Neural progenitor cell (in vitro differentiated cells): ENCODE data around the gene COX5A. TPM values are rescaled to one million over a fixed set of nuclear protein-coding genes. Genes with fewer than 3 reads are reported as not detected.
A peak's percentile ranks its signal among the peaks of the same experiment; 100 is the strongest.

Experiments
- DNase-seq: peaks from one replicate; pipeline ENCODE4 v3.0.0-alpha.2; 2016; ENCODE audit warnings: low spot score
- H2AFZ ChIP-seq: fragments of 200-600 bp; sonication (generic); replicated peaks from 2 replicates; pipeline ENCODE4 v1.6.1; 2016; ENCODE audit warnings: antibody characterized with exemption
- H3F3A ChIP-seq: fragments of 200-600 bp; sonication (generic); 2 replicates; pipeline ENCODE4 v1.6.1; 2016; ENCODE audit warnings: antibody characterized with exemption, low read depth
- H3K27ac ChIP-seq: fragments of 200-600 bp; sonication (generic); 2 replicates; pipeline ENCODE4 v1.5.1; 2016; ENCODE audit warnings: mild to moderate bottlenecking
- H3K27me3 ChIP-seq: fragments of 200-600 bp; sonication (generic); 2 replicates; pipeline ENCODE4 v1.6.1; 2016; ENCODE audit warnings: mild to moderate bottlenecking, moderate library complexity
- H3K36me3 ChIP-seq: fragments of 200-600 bp; sonication (generic); 2 replicates; pipeline ENCODE4 v1.5.1; 2016
- H3K4me1 ChIP-seq: fragments of 200-600 bp; sonication (generic); 2 replicates; pipeline ENCODE4 v1.6.1; 2016; ENCODE audit warnings: mixed run types
- H3K4me2 ChIP-seq: fragments of 200-600 bp; sonication (generic); 2 replicates; pipeline ENCODE4 v1.6.1; 2016
- H3K4me3 ChIP-seq: fragments of 200-600 bp; sonication (generic); 2 replicates; pipeline ENCODE4 v1.5.1; 2016
- H3K79me2 ChIP-seq: fragments of 200-600 bp; sonication (generic); 2 replicates; pipeline ENCODE4 v1.6.1; 2016; ENCODE audit warnings: low read depth
- H3K9ac ChIP-seq: fragments of 200-600 bp; sonication (generic); 2 replicates; pipeline ENCODE4 v1.6.1; 2016
- H3K9me3 ChIP-seq: fragments of 200-600 bp; sonication (generic); 2 replicates; pipeline ENCODE4 v1.5.1; 2016; ENCODE audit warnings: low read depth
- H4K20me1 ChIP-seq: fragments of 200-600 bp; sonication (generic); 2 replicates; pipeline ENCODE4 v1.6.1; 2016; ENCODE audit warnings: low read depth
- H3K27ac Mint-ChIP-seq: 3 replicates; pipeline ENCODE4 v1.8.0; 2021; ENCODE audit warnings: mixed read lengths
- H3K27me3 Mint-ChIP-seq: 2 replicates; pipeline ENCODE4 v1.8.0; 2022; ENCODE audit warnings: low read depth, mild to moderate bottlenecking, inconsistent platforms, moderate library complexity, mixed read lengths; ENCODE audit not compliant: insufficient read depth
- H3K36me3 Mint-ChIP-seq: 3 replicates; pipeline ENCODE4 v1.8.0; 2021; ENCODE audit warnings: mixed read lengths
- H3K4me1 Mint-ChIP-seq: 3 replicates; pipeline ENCODE4 v1.8.0; 2021; ENCODE audit warnings: mixed read lengths
- H3K4me3 Mint-ChIP-seq: 3 replicates; pipeline ENCODE4 v1.8.0; 2021; ENCODE audit warnings: mild to moderate bottlenecking, moderate library complexity, mixed read lengths
- H3K9me3 Mint-ChIP-seq: 3 replicates; pipeline ENCODE4 v1.8.0; 2020; ENCODE audit warnings: mixed read lengths
- EZH2 ChIP-seq: fragments of 200-600 bp; sonication (generic); IDR thresholded peaks from 2 replicates; pipeline ENCODE4 v1.6.1; 2017; ENCODE audit warnings: antibody characterized with exemption, mild to moderate bottlenecking, moderate library complexity
- EZH2phosphoT487 ChIP-seq: fragments of 200-600 bp; sonication (generic); IDR thresholded peaks from 2 replicates; pipeline ENCODE4 v1.6.1; 2017; ENCODE audit warnings: antibody characterized with exemption
- total RNA-seq: library from RNA; depleted of rRNA; stranded (reverse); fragments of >200 nt; gene quantifications from 2 replicates; pipeline ENCODE4 v1.2.3, GENCODE V29; 2015; ENCODE audit warnings: low replicate concordance
- TF ChIP-seq, protein P1 (sequence below): fragments of 200-600 bp; sonication (generic); IDR thresholded peaks from 2 replicates; pipeline ENCODE4 v1.5.1; 2017; ENCODE audit warnings: antibody characterized with exemption, mild to moderate bottlenecking

COX5A gene
- total RNA-seq, 1 donor from 2014 or later = 200 TPM

DNA sequence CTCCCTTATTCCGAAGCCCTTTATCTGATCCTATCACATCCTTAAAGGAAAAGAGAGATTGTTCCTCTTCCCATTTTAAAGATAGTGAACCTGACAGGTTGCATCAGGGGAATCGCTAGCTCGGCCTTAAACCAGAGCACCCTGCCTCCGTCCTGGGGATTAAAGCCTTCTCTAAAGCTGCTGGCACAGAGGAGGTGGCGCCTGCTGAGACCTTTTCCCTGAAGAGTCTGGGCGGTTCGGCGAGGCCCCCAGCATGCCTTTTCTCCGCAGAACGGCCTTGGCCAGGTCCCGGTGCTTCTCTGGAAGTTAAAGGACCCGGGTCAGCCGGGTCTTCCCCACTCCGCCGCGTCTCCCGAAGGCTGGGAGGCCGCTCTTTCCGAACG lies 31.8 kb downstream of the COX5A start:
- peak overlapping the region; percentile 95 for H3K4me3 Mint-ChIP-seq
- Histone ChIP-seq H2AFZ (peak overlapping the region; percentile 97), H3K4me1 (peaks cover 9% of the 10 kb centered on the region), H3K4me3 (peak overlapping the region; percentile 98), H3K9me3 (no peaks in the 10 kb centered on the region), H3K79me2 (peaks cover 23% of the 10 kb centered on the region), H3K27me3 (no peaks in the 10 kb centered on the region), H3K36me3 (peaks cover 3% of the 10 kb centered on the region), H3K27ac (peak overlapping the region; percentile 81), H4K20me1 (no peaks in the 10 kb centered on the region), H3F3A (peaks cover 44% of the 10 kb centered on the region), H3K4me2 (peak overlapping the region; percentile 90), H3K9ac (peak overlapping the region; percentile 73)
- H3K27me3 Mint-ChIP-seq = no peaks in the 10 kb centered on the region
- no peaks in the 10 kb centered on the region for H3K9me3 Mint-ChIP-seq
- peak overlapping the region; percentile 81 for H3K27ac Mint-ChIP-seq
- H3K4me1 Mint-ChIP-seq = peaks cover 23% of the 10 kb centered on the region
- peak; percentile 70 for DNase-seq
- TF ChIP-seq EZH2phosphoT487 = no peak
- no peak for TF ChIP-seq EZH2
- TF ChIP-seq, protein P1, sequence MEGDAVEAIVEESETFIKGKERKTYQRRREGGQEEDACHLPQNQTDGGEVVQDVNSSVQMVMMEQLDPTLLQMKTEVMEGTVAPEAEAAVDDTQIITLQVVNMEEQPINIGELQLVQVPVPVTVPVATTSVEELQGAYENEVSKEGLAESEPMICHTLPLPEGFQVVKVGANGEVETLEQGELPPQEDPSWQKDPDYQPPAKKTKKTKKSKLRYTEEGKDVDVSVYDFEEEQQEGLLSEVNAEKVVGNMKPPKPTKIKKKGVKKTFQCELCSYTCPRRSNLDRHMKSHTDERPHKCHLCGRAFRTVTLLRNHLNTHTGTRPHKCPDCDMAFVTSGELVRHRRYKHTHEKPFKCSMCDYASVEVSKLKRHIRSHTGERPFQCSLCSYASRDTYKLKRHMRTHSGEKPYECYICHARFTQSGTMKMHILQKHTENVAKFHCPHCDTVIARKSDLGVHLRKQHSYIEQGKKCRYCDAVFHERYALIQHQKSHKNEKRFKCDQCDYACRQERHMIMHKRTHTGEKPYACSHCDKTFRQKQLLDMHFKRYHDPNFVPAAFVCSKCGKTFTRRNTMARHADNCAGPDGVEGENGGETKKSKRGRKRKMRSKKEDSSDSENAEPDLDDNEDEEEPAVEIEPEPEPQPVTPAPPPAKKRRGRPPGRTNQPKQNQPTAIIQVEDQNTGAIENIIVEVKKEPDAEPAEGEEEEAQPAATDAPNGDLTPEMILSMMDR = no peak
- peaks cover 36% of the 10 kb centered on the region for H3K36me3 Mint-ChIP-seq

DNA sequence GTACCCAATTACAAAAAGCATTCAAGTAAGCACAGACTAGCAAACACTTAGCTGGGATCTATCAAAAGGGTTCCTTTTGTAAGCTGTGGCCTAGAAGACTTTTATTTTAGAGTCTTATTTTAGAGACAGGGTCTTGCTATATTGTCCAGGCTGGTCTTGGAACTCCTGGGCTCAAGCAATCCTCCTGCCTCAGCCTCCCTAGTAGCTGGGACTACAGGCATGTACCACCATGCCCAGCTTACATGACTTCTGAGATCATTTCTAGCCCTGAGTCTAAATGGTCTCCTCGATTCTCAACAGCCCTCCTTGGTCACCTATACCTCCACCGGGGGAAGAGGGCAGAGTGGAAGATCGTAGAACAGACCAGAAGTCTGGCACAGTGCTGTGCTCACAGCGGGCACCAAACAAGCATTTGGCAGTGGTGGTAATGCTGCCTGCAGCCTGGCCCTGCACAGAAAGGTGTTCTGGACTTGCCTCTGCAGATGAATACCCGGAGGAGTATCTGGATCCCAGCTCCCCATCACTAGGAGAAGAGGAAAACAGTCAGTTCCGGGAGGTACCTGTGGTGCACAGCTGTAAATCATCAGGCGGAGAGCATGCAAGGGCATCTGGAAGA lies 33.6 kb downstream of the COX5A start:
- no peaks in the 10 kb centered on the region for H4K20me1 ChIP-seq
- Mint-ChIP-seq H3K27me3 (peaks cover 4% of the 10 kb centered on the region), H3K36me3 (peaks cover 42% of the 10 kb centered on the region), H3K4me3 (peak overlapping the region; percentile 95), H3K9me3 (no peaks in the 10 kb centered on the region), H3K27ac (no peak overlapping the region), H3K4me1 (peaks cover 23% of the 10 kb centered on the region)
- peaks cover 44% of the 10 kb centered on the region for H3F3A ChIP-seq
- H3K27ac ChIP-seq = no peak overlapping the region
- H3K36me3 ChIP-seq = peaks cover 11% of the 10 kb centered on the region
- no peak overlapping the region for H3K4me3 ChIP-seq
- peaks cover 9% of the 10 kb centered on the region for H3K4me1 ChIP-seq
- H3K4me2 ChIP-seq = no peak overlapping the region
- H3K27me3 ChIP-seq = no peaks in the 10 kb centered on the region
- TF ChIP-seq EZH2phosphoT487 (no peak), EZH2 (no peak)
- TF ChIP-seq, protein P1 = no peak
- no peak overlapping the region for H2AFZ ChIP-seq
- H3K79me2 ChIP-seq = peaks cover 28% of the 10 kb centered on the region
- no peak for DNase-seq
- no peak overlapping the region for H3K9ac ChIP-seq
- H3K9me3 ChIP-seq = no peaks in the 10 kb centered on the region

DNA sequence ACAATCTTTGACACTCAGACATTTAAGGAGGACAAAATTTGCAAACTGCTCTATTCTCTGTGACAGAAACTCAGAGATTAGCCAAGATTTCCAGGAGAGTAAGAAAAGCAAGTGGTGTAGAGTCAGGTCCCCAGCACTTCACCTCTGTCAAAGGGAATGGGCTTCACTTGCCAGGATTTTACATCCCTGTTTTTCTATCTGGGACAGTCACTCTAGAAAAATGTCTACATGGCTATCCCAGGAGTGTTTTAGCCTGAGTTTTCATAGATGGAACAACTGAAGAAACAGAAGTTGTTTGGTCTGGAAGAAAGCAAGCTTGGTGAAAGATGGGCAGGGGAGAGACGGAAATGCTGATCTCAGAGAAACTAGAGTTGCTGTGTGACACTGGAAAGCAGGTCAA lies 34.2 kb downstream of the COX5A start:
- peak overlapping the region; percentile 19 for H3K4me3 Mint-ChIP-seq
- H3K4me2 ChIP-seq = no peak overlapping the region
- peaks cover 28% of the 10 kb centered on the region for H3K79me2 ChIP-seq
- peaks cover 37% of the 10 kb centered on the region for H3K36me3 Mint-ChIP-seq
- H3K27ac ChIP-seq = no peak overlapping the region
- H3K9ac ChIP-seq = no peak overlapping the region
- no peaks in the 10 kb centered on the region for H4K20me1 ChIP-seq
- peaks cover 44% of the 10 kb centered on the region for H3F3A ChIP-seq
- H3K9me3 ChIP-seq = no peaks in the 10 kb centered on the region
- no peak for DNase-seq
- H3K27me3 ChIP-seq = no peaks in the 10 kb centered on the region
- peaks cover 11% of the 10 kb centered on the region for H3K36me3 ChIP-seq
- peaks cover 23% of the 10 kb centered on the region for H3K4me1 Mint-ChIP-seq
- H3K27me3 Mint-ChIP-seq = peaks cover 5% of the 10 kb centered on the region
- no peak overlapping the region for H2AFZ ChIP-seq
- H3K4me3 ChIP-seq = no peak overlapping the region
- TF ChIP-seq EZH2phosphoT487 (no peak), EZH2 (no peak)
- TF ChIP-seq, protein P1 = no peak
- no peak overlapping the region for H3K27ac Mint-ChIP-seq
- no peaks in the 10 kb centered on the region for H3K9me3 Mint-ChIP-seq
- peaks cover 9% of the 10 kb centered on the region for H3K4me1 ChIP-seq
